HG03175 (cell line): ENCODE data around the gene CD47.

Source experiments
- ATAC-seq: cut with Tn5 transposase; IDR thresholded peaks from one replicate; pipeline ENCODE4 v1.9.1; 2021; ENCODE audit warnings: mild to moderate bottlenecking, moderate library complexity; ENCODE audit not compliant: unreplicated experiment

CD47 gene

GRCh38 chr3:108017587-108017986 is 73.2 kb downstream of the CD47 start:
- ATAC-seq = no peak

GRCh38 chr3:108014943-108015342 is 75.9 kb downstream of the CD47 start:
- ATAC-seq = no peak

- no peak for ATAC-seq
These were observed 77.4 kb downstream of the CD47 start for GRCh38 chr3:108013141-108014055.

- no peak for ATAC-seq
These were observed 78.5 kb downstream of the CD47 start for GRCh38 chr3:108012304-108012703.

GRCh38 chr3:108011616-108012015 is 79.2 kb downstream of the CD47 start:
- ATAC-seq = no peak

GRCh38 chr3:108008931-108009639 is 81.7 kb downstream of the CD47 start:
- no peak for ATAC-seq

GRCh38 chr3:108008106-108008505 is 82.7 kb downstream of the CD47 start:
- ATAC-seq = no peak

- ATAC-seq = no peak
These were observed 83.9 kb downstream of the CD47 start for GRCh38 chr3:108006881-108007331.

GRCh38 chr3:108006077-108006771 is 84.6 kb downstream of the CD47 start:
- no peak for ATAC-seq

GRCh38 chr3:108004647-108005046 is 86.2 kb downstream of the CD47 start:
- no peak for ATAC-seq

- no peak for ATAC-seq
These were observed 89.4 kb downstream of the CD47 start for GRCh38 chr3:108001457-108001856.

GRCh38 chr3:107999215-107999775 is 91.5 kb downstream of the CD47 start:
- ATAC-seq = no peak

GRCh38 chr3:107997671-107998070 is 93.2 kb downstream of the CD47 start:
- no peak for ATAC-seq

- ATAC-seq = no peak
These were observed 95.0 kb downstream of the CD47 start for GRCh38 chr3:107995823-107996222.

GRCh38 chr3:107994956-107995715 is 95.7 kb downstream of the CD47 start:
- no peak for ATAC-seq

GRCh38 chr3:107994181-107994580 is 96.7 kb downstream of the CD47 start:
- no peak for ATAC-seq

GRCh38 chr3:107993771-107994170 is 97.1 kb downstream of the CD47 start:
- no peak for ATAC-seq
